ENCODE measurements around the gene KCNH1.

The KCNH1 gene

DNA sequence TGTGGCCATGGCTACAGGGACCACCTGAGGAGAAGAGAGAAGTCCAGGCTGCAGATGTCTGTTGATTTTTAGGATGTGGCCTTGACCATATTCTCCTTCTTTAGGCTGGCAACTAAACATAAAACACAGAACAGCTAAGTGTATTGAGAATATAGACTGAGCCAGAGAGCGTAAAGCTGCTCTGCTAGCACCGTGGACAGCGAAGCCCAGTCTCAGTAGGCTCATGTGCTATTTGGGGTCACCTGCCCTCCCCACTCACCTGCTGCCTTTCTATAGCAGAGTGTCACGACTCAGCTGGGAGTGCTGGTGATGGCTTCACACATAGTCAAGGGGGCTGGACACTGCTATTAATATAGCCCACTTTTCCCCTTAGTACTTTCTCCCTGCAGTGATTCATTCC, 278.5 kb downstream of the KCNH1 start:
- no peak for FAIRE-seq

DNA sequence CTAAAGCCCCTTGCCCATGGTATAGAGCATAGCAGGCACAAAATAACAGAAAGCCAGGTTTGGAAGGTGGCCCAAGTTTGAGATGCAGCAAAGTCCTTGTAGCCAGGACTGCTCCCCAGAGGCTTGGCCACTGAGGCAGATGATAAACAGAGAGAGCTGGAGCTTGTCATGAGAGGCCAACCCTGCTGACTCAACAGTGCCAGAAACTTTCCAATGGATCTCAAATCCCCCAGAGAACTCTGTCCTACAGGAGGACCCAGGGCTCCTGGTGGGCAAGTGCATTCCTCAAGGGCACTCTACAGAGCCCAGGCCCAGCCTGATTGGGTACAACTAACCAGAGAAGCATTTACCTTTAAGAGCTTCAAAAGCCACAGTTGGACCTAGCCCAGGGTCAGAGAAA, 280.7 kb downstream of the KCNH1 start:
- FAIRE-seq = no peak

GRCh38 chr1:210850556-210850955, 283.4 kb downstream of the KCNH1 start:
- no peak for FAIRE-seq

DNA sequence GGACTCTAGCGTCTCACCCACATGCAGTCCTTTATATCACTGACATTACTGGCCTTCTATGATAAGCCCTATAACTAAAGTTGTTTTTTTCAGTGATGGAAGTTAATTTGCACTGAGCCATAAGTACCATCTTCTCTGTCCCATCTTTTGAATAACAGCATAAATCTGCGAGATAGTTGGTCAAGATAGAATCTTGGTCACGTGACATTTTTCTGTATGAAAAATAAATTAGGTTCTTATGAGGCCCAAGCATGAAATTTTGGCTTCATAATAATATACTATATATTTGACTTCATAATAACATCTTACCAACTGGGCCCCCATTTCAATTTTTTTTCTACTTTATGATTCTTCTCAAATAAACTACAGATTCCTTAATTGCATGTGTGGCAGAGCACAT, 285.5 kb downstream of the KCNH1 start:
- FAIRE-seq = no peak

DNA sequence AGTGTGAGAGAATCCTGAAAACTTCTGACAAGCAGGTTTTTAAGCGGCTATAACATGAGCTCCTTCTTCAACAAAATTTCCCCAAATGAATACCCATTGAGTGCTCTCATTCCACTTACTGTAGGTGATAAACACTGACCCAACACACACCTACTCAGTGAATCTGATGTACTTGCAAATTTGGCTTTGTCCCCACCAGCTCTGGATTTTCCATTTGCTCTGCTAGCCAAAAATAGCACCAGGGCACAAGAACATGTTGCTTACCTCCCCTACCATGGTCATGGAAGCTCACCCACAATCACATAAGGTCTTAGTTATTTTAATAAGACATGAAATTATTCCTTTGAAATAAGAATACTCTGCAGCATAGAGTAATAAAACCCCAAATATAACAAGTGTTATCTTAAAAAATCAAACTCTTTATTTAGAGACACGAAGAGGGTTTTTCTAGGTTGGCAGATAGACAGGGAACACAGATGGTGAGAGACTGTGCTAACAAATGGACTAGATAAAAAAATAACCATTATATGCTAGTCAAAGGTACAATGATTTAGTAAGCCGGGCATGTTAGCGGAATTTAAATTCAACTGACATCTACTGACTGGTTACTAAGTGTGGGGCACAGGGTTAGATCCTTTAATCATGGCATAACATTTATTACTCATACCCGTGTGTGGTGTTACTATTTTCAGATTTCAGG, 291.9 kb downstream of the KCNH1 start:
- no peak for FAIRE-seq

- no peak for FAIRE-seq
These were observed 303.6 kb downstream of the KCNH1 start for GRCh38 chr1:210830034-210831028.

GRCh38 chr1:210828996-210829596, 304.9 kb downstream of the KCNH1 start:
- FAIRE-seq = no peak

DNA sequence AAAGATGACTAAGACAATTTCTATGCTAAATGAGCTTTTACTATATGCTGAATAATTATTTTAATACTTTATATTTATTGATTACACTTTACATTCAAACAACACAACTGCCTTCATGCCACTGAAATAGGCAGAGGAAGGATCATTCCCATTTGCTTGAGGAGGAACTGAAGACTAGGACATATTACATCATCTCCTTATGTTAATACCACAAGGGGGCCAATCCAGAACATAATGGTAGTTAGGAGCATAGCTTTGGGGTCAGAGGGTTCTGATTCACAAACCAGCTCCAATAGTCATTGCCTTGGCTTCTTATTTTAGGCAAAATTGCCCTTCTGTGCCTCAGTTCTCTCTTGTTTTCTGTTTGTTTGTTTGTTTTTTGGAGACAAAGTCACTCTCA, 306.5 kb downstream of the KCNH1 start:
- FAIRE-seq = no peak

DNA sequence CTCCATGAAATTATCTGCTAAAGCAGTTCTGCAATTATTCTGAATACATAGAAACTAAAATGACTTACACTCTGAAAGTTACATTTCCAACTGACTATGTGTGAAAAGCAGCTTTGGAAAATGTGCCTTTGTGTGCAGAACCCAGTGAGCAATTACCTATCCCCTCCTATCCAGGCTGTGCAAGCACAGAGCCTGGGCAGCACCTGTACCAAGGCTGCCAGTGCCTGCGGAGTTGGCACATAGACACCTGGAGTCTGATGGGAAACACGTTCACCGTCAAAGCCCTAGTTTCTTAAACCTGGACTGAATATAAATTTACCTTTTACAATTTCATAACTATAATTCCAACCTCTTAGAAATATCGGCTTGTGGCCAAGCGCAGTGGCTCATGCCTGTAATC, 307.3 kb downstream of the KCNH1 start:
- no peak for FAIRE-seq

- FAIRE-seq = no peak
These were observed 311.0 kb downstream of the KCNH1 start for GRCh38 chr1:210822932-210823331.

DNA sequence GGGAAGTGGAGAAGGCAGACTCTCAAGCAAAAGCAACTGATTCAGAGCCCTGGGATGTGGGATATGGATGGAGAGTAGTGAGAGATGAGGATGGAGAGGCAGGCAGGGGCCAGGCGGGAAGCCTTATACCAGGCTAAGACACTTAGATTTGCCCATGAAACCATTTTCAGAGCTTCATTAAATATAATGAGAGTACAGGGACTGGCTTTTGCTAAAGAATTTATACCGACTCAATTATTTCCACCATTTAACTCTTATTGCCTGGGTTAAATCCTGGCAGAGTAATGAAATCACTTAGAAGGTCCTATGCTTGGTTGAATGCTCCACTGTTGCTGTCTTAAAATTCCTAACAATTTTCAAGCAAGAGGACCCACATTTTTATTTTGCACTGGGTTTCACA, 311.7 kb downstream of the KCNH1 start:
- FAIRE-seq = no peak

DNA sequence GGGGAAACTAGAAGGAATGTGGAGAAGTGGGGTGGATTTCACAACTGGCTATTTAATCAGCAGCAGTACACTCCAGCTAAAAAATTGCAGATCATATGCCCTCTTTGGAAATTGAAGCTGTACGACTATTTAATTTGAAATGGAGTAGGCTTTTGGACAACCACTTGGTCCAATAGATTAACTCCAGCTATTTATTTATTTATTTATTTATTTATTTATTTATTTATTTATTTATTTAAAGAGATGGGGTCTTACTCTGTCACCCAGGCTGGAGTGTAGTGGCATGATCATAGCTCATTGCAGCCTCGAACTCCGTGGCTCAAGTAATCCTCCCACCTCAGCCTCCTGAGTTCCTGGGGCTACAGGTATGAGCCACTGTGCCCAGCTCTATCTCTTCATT, 312.3 kb downstream of the KCNH1 start:
- no peak for FAIRE-seq

DNA sequence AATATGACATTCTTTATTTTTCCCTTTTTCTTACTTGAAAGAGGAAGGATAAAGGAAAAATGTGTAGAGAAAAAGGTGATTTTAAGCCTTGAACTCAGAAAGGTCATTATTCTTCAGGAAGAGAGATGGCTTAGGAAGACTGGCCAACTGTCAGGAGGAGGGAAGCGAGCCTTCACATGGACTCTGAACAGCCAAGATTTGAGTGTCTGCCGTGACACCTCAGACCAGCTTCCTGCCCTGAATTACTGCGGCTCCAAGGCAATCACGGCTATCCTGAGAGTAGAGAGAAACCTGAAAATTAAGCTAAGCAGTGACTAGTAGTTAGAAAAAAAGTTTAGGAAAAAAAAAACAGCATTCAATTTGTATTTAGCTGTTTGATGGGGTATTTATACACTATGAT, 314.7 kb downstream of the KCNH1 start:
- FAIRE-seq = no peak

DNA sequence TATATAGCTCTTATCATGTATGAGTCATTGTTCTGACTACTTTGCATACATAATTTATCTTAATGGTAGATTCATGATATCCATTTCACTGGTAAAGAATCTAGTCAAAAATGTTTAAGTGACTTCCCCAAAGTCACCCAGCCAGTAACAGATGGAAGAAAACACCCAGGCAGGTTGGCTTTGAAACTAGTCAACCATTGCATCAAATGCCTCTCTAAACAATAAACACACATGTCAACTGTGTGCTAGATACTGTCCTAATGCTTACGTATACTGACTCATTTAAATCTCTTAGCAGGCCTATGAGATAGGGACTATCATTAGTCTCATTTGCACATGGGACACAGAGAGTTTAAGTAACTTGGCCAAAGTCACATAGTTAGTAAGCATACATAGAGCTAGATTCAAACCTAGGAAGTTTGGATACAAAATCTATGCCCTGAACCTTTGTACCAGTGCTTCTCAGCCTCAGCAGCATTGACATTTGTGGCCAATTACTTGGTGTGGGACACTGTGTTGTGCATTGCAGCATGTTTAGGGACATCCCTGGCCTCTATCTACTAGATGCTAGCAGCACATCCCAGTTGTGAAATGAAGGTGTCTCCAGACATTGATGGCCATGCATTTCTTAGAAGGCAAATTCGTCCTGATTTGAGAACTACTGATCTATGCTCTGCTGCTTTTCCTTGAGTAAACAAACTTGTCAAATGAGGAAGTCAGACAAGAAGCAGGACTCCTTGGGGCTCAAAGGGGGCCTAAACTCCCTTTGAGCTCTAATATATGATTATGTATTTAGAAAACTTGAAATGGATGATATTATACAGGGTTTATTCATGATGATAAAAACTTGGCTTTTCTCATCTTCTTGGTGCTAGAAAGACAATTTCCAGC, 316.3 kb downstream of the KCNH1 start:
- no peak for FAIRE-seq

DNA sequence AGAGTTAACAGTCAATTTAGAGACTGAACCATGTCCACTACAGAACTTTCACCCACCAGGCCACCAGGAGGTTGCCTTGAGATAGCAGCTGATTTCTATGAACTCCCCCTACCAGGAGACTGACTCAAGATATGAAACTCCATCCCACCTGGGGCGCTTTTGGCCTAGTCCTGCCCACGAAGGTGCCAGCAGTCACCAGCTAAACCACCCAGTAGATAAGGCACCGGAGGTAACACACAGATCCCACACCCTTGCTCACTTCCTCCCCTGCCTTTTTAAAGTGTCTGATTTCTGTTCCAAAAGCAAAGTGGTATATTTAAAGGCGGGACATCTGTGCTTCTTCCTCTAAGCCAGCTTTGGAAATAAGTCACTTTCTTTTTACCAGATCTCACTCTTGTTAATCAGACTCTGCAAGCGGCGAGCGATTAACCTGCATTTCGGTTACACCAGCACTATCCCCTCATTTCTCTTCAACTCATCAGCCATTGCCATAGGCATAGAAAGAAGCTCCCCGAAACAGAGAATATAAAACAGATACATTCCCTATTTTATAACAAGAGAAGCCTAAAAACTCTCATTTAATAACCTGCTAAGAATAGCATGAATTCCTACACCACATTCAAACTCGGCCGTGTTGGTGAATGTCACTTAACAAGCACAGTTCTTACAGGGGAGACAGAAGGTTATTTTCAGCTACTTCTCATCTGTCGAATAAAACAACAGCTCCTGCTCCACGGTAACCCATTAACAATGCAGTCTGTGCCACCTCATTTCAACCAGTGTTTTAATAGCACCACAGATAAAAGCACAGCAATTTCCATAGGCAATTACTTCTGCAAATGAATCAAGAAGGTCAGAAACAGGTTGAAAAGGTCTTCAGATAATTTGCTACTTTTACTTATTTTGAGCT, 318.1 kb downstream of the KCNH1 start:
- no peak for FAIRE-seq

DNA sequence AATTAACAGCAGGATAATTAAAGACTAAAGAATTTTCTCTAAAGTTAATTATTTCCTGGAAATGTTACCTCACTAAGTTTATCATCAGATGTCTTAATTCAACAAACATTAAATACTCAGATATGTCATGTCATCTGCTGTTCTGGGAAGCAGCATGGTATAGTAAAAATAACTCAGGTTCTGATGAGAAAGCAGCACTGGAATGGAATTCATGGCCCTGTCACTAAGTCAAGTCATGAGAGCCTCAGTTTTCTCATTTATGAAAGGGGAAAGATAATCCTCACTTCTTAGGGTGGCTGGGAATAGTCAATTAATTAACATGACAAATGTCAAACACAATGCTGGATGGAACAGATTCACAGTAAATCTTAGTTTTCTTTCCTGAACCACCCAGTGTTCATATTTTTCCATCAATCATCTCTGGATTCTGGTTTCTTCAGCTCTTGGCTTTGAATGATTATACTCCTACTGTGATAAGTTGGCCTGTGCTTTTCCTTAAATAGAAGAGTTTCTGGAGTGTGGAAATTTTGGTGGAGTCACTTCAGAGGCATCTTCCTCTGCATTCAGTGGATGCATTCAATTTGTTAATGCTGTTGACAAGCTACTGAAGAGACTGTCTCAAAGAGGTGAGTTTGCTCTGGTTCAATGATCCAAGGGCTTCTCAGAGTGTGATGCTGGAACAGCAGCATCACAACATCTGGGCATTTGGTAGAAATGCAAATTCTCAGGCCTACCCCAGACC, 319.4 kb downstream of the KCNH1 start:
- no peak for FAIRE-seq

- no peak for FAIRE-seq
These were observed 332.4 kb downstream of the KCNH1 start for GRCh38 chr1:210801501-210801900.

DNA sequence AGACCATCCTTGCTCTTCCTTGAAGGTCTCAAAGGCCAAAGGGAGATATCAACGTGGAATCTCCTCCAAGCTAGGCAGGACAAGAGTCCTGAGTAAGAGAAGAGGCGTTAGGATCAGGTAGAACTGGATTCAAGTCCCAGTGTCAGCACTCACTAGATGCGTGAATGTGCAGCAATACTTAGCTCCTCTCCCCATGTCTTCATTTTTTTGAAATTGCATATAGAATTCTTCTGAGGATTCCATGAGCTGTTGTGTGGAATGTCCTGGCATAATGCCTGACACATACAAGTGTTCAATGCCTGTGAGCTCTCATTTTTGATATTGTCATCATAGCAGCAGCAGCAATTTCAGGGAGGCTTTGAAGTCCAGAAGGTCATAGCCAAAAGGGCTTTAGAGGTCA, 333.2 kb downstream of the KCNH1 start:
- no peak for FAIRE-seq

- no peak for FAIRE-seq
These were observed 333.6 kb downstream of the KCNH1 start for GRCh38 chr1:210800301-210800700.

DNA sequence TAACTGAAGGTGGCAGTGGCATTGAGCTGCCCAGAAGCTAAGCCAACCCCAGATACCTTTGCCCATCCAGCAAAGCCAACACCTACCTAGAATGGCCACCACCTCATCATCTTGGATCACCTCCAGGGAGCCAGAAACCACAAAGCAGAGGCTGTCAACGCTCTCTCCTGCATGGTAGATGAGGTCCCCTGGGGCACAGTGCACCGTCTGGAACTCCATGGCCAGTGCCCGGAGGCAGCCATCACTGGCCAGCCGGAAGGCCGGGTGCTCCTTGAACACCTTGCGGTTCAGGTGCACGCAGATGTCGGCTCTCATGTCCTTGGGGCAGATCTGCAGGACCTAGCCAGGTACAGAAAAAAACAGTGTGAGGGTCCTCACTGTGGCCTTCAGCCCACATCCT, 336.5 kb downstream of the KCNH1 start:
- no peak for FAIRE-seq

DNA sequence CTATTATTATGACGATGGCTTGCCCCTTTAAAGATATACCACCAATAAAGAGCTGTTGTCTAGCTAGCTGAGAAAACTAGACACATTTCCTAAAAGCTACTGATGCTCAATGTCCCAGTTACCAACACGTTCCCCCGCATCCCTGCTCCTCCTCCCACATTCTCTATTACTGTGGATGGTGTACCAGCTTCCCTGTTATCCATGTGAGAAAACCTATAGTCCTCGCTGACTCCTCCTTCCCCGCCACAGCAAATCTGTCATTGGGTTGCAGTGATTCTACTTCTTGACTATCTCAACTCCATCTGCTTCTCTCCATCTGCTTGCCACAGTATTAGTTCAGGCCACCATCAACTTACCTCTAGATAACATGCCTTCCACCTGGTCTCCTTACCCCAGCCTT, 337.5 kb downstream of the KCNH1 start:
- no peak for FAIRE-seq

All from G401.6 (cell line).